ACC112 (cell line): ENCODE results near the gene YIPF2.
A peak's percentile ranks its signal among the peaks of the same experiment; 100 is the strongest.
"Not testable (repeated sequence)": the region's sequence is repeated elsewhere in the genome, so short reads cannot be mapped to it uniquely, and the experiment has no call there.

Source experiments
- H2AFZ ChIP-seq: fragments of 200-600 bp; sonication (generic); one replicate; pipeline ENCODE4 v1.6.0; 2017; ENCODE audit warnings: antibody characterized with exemption, low read length; ENCODE audit not compliant: unreplicated experiment
- H3K27ac ChIP-seq: fragments of 200-600 bp; sonication (generic); 2 replicates; pipeline ENCODE4 v1.5.1; 2014; ENCODE audit warnings: low read depth, mild to moderate bottlenecking, antibody characterized with exemption, low read length, moderate library complexity
- H3K27me3 ChIP-seq: fragments of 200-600 bp; sonication (generic); 2 replicates; pipeline ENCODE4 v1.6.1; 2014; ENCODE audit warnings: mild to moderate bottlenecking, antibody characterized with exemption, low read length, moderate library complexity, mixed read lengths; ENCODE audit not compliant: insufficient read depth
- H3K36me3 ChIP-seq: fragments of 200-600 bp; sonication (generic); 2 replicates; pipeline ENCODE4 v1.6.1; 2016; ENCODE audit warnings: mild to moderate bottlenecking, antibody characterized with exemption, low read length, moderate library complexity, mixed read lengths; ENCODE audit not compliant: insufficient read depth
- H3K4me1 ChIP-seq: fragments of 200-600 bp; sonication (generic); one replicate; pipeline ENCODE4 v1.6.1; 2016; ENCODE audit warnings: low read length, mixed read lengths; ENCODE audit not compliant: insufficient read depth, unreplicated experiment, control insufficient read depth
- H3K4me3 ChIP-seq: fragments of 200-600 bp; sonication (generic); 2 replicates; pipeline ENCODE4 v1.5.1; 2014; ENCODE audit warnings: mild to moderate bottlenecking, low read depth, low read length
- H3K79me2 ChIP-seq: fragments of 200-600 bp; sonication (generic); one replicate; pipeline ENCODE4 v1.6.0; 2016; ENCODE audit warnings: low read length; ENCODE audit not compliant: control insufficient read depth, unreplicated experiment, insufficient read depth

The YIPF2 gene

GRCh38 chr19:10963865-10964264, 35.4 kb upstream of the YIPF2 start:
- Histone ChIP-seq H2AFZ (no peak overlapping the region), H3K4me3 (no peak overlapping the region), H3K79me2 (peaks cover 67% of the 10 kb centered on the region), H3K27ac (no peak overlapping the region), H3K4me1 (no peaks in the 10 kb centered on the region), H3K27me3 (no peaks in the 10 kb centered on the region), H3K36me3 (no peaks in the 10 kb centered on the region)

GRCh38 chr19:10962863-10963262, 34.4 kb upstream of the YIPF2 start:
- Histone ChIP-seq H3K36me3 (no peaks in the 10 kb centered on the region), H3K27me3 (no peaks in the 10 kb centered on the region), H3K4me1 (no peaks in the 10 kb centered on the region), H3K4me3 (peak overlapping the region; percentile 49; the same call in 1 of the 2 replicates), H2AFZ (no peak overlapping the region), H3K27ac (no peak overlapping the region), H3K79me2 (peaks cover 57% of the 10 kb centered on the region)

DNA sequence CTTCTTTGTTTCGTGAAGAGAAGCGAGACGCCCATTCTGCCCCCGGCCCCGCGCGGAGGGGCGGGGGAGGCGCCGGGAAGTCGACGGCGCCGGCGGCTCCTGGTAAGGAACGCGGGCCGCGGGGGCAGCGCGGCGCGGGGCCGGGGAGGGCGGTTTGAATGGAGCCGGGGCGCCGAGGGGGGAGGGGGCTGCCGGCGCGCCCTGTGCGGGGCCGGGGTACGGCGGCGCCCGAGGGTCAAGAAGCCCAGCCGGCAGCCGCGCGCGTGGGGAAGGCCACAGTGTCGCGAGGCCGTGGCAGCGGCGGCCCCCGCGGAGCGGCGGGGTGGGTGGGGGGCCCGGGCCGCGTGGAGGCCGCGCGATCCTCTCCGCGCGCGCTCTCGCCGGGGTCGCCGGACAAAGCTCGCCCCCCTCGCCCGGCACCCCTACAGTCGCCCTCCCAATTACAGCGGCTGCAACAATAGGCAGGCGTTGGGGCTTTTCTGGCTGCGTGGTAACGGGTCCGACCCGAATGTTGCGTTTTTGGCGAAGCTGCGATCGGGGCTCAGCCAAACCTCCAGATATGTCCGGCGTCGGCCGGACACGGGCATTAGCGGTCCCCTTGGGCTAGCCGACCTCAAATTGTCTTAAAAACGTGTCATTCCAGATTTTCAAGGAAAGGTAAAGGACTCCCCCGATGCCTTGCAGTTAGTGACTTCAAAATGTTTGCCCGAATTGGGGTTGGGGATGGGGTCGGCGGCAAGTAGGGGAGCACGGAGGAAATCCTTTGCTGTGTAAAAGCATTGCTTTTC, 32.8 kb upstream of the YIPF2 start:
- Histone ChIP-seq H3K79me2 (peaks cover 50% of the 10 kb centered on the region), H3K36me3 (no peaks in the 10 kb centered on the region), H2AFZ (peak overlapping the region; percentile 55), H3K27me3 (no peaks in the 10 kb centered on the region), H3K27ac (peak overlapping the region; percentile 64), H3K4me1 (no peaks in the 10 kb centered on the region), H3K4me3 (peak overlapping the region; percentile 100)

- H3K27me3 ChIP-seq, result no peaks in the 10 kb centered on the region
- no peaks in the 10 kb centered on the region for H3K36me3 ChIP-seq
- peaks cover 44% of the 10 kb centered on the region for H3K79me2 ChIP-seq
- H3K4me1 ChIP-seq, result no peaks in the 10 kb centered on the region
- H3K4me3 ChIP-seq, result peak within 1 kb of the TSS; percentile 100
- peak within 1 kb of the TSS; percentile 72 for H2AFZ ChIP-seq
- H3K27ac ChIP-seq, result peak within 1 kb of the TSS; percentile 64
Measured at GRCh38 chr19:10960314-10961072, 32.1 kb upstream of the YIPF2 start, which contains the start of gene SMARCA4. Gene SMARCA4 (plus strand): TSS chr19:10961030. CDS start chr19:10984152, 23,122 bp downstream.

GRCh38 chr19:10959277-10959968, 31.0 kb upstream of the YIPF2 start:
- Histone ChIP-seq H3K79me2 (peaks cover 34% of the 10 kb centered on the region), H3K4me3 (peak overlapping the region; percentile 77)
- not testable (repeated sequence) for H2AFZ ChIP-seq, H3K4me1 ChIP-seq, H3K27ac ChIP-seq, H3K27me3 ChIP-seq, H3K36me3 ChIP-seq

DNA sequence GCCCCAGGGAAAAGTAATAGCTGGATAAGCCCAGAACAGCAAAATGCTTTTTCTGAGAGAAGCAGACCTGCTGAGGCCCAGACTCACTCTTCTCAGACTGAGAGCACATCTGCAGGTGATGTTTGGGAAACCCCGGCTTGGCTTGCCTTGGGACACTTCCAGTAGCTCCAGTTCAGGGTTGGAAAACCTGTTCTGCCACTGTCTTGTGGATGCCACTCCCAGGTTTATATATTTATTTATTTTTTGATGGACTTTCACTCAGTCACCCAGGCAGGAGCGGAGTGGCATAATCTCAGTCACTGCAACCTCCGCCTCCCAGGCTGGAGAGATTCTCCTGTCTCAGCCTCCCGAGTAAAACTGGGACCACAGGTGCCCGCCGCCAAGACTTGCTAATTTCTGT, 24.4 kb upstream of the YIPF2 start:
- Histone ChIP-seq H3K4me3 (no peak overlapping the region), H3K27me3 (no peaks in the 10 kb centered on the region), H3K36me3 (no peaks in the 10 kb centered on the region), H3K4me1 (peaks cover 5% of the 10 kb centered on the region), H3K79me2 (no peaks in the 10 kb centered on the region), H3K27ac (no peak overlapping the region), H2AFZ (no peak overlapping the region)

DNA sequence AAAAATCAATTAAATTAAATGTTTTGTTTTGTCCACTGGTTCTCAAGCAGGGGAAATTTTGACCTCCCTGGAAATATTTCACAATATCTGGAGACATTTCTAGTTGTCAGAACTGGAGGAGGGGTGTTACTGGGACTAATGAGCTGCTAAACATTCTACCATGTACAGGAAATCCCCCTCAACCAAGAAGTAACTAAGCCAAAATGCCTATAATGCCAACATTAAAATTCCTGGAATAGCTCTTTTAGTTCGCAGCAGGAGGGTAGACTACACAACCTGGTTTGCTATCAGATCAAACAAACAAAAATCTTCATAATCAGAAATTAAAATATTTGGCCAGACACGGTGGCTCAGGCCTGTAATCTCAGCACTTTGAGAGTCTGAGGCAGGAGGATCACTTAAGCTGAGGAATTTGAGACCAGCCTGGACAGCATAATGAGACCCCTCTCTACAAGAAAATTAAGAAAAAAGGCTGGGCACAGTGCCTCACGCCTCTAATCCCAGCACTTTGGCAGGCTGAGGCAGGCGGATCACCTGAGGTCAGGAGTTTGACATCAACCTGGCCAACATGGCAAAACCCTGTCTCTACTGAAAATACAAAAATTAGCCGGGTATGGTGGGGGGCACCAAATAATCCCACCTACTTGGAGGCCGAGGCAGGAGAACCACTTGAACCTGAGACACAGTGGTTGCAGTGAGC, 18.7 kb upstream of the YIPF2 start:
- Histone ChIP-seq H2AFZ (no peak overlapping the region), H3K4me1 (no peaks in the 10 kb centered on the region), H3K27me3 (no peaks in the 10 kb centered on the region), H3K36me3 (no peaks in the 10 kb centered on the region), H3K27ac (no peak overlapping the region), H3K4me3 (no peak overlapping the region), H3K79me2 (no peaks in the 10 kb centered on the region)

DNA sequence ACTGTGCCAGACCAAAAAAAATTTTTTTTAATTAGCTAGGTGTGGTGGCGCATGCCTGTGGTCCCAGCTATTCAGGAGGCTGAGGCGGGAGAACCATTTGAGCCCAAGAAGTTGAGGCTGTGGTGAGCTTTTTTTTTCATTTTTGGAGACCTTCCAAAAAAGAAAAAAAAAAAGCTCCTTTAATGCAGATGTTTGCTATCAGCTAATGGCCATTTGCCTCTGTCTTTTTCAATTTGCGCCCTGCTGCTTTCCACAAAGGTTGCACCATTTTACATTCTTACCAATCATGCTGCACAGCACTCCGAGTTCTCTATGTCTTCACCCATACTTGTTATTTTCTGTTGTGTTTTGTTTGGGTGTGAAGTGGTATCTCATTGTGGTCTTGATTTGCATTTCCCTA, 16.8 kb upstream of the YIPF2 start:
- H3K79me2 ChIP-seq, result no peaks in the 10 kb centered on the region
- no peaks in the 10 kb centered on the region for H3K4me1 ChIP-seq
- H3K27me3 ChIP-seq, result no peaks in the 10 kb centered on the region
- no peaks in the 10 kb centered on the region for H3K36me3 ChIP-seq
- no peak overlapping the region for H2AFZ ChIP-seq
- no peak overlapping the region for H3K4me3 ChIP-seq
- H3K27ac ChIP-seq, result no peak overlapping the region

DNA sequence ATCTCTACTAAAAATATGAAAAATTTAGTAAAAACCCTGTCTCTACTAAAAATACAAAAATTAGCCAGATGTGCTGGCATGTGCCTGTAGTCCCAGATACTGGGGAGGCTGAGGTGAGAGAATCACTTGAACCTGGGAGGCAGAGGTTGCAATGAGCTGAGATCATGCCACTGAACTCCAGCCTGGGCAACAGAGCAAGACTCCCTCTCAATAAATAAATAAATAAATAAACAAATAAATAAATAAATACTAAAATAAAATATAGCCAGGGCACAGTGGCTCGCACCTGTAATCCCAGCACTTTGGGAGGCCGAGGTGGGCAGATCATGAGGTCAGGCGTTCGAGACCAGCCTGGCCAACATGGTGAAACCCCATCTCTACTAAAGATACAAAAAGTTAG, 15.0 kb upstream of the YIPF2 start:
- not testable (repeated sequence) for H3K4me1 ChIP-seq, H3K4me3 ChIP-seq, H3K36me3 ChIP-seq, H3K27ac ChIP-seq, H2AFZ ChIP-seq, H3K27me3 ChIP-seq, H3K79me2 ChIP-seq

DNA sequence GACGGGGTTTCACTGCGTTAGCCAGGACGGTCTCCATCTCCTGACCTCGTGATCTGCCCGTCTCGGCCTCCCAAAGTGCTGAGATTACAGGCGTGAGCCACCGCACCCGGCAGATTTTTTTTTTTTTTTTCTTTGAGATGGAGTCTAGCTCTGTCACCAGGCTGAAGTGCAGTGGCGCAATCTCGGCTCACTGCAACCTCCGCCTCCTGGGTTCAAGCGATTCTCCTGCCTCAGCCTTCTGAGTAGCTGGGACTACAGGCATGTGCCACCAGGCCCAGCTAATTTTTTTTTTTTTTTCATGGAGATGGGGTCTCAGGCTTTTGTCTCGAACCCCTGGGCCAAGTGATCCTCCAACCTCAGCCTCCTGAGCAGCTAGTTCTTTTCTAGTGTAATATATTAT, 13.2 kb upstream of the YIPF2 start:
- H3K4me1 ChIP-seq, H2AFZ ChIP-seq, H3K4me3 ChIP-seq, H3K79me2 ChIP-seq, H3K36me3 ChIP-seq, H3K27me3 ChIP-seq, H3K27ac ChIP-seq: not testable (repeated sequence)
